Body of pancreas (tissue), 4 donors: ENCODE data around the gene OMA1. TPM values are rescaled to one million over a fixed set of nuclear protein-coding genes. Genes with fewer than 3 reads are reported as not detected.

ENCODE experiments used
- ATAC-seq: fragments of 150-250 bp; one replicate; pipeline ENCODE4 v1.9.1; 2016
- DNase-seq, 4 donors: peaks; one replicate each; pipeline ENCODE4 v3.0.0-alpha.2; 2019
- H3K27ac ChIP-seq, 4 donors: fragments of 200-600 bp; sonication (generic); 1 replicate in 3 of 4; 2 replicates in 1 of 4; pipeline versions ENCODE4 v1.5.1 to v1.6.1; 2016 to 2019; ENCODE audit warnings: mild to moderate bottlenecking in 1 of 4, mixed read lengths in 1 of 4, moderate library complexity in 1 of 4
- H3K27me3 ChIP-seq, 2 donors: fragments of 200-600 bp; sonication (generic); one replicate each; pipeline ENCODE4 v1.6.0; 2016; ENCODE audit warnings: mild to moderate bottlenecking in 1 of 2
- H3K36me3 ChIP-seq, 2 donors: fragments of 200-600 bp; sonication (generic); replicated peaks in 1 of 2; 2 replicates each; pipeline ENCODE4 v1.5.1; 2016; ENCODE audit warnings: low read depth in 2 of 2; ENCODE audit not compliant: insufficient read depth in 1 of 2
- H3K4me1 ChIP-seq: fragments of 200-600 bp; sonication (generic); one replicate; pipeline ENCODE4 v1.6.0; 2016
- H3K4me3 ChIP-seq, 2 donors: fragments of 200-600 bp; sonication (generic); 1 replicate in 1 of 2; 2 replicates in 1 of 2; pipeline ENCODE4 v1.5.1; 2016 to 2019
- H3K9me3 ChIP-seq, 3 donors: fragments of 200-600 bp; sonication (generic); 1 replicate in 2 of 3; 2 replicates in 1 of 3; pipeline ENCODE4 v1.5.1; 2016
- POLR2A ChIP-seq, 3 donors: fragments of 450-650 bp; IDR thresholded peaks; one replicate each; pipeline ENCODE4 v1.6.1; 2016; ENCODE audit warnings: antibody characterized with exemption in 3 of 3, mild to moderate bottlenecking in 2 of 3
- WGBS, 2 donors: methylation state at CpG; one replicate each; pipeline ENCODE4 v1.1.5; 2017; 5-methylcytosine and 5-hydroxymethylcytosine counted together
- intact Hi-C: fragments of 100-400 bp; cut with DNase I; formaldehyde crosslinking; loops from one replicate; pipeline ENCODE4 v1.15.1; 2023
- total RNA-seq, 2 donors: library from RNA; depleted of rRNA; stranded (reverse); fragments of >200 nt; gene quantifications; one replicate each; pipeline ENCODE4 v1.1.0, GENCODE V29; 2016
- TF ChIP-seq, protein P1 (sequence below), 7 experiments: fragments of 450-650 bp in 4 of 7; fragments of 200-600 bp in 3 of 7; sonication (generic) in 3 of 7; IDR thresholded peaks; one replicate each; pipeline ENCODE4 v1.5.1; 2016 to 2019; ENCODE audit warnings: antibody characterized with exemption in 7 of 7

OMA1 gene
- total RNA-seq, 2 donors from 2014 or later = 16.5 to 18.7 TPM

- WGBS, 2 donors = 77 to 83% methylated on average over 10 to 13 of the region's 13 CpGs
Observed at GRCh38 chr1:58465825-58466629, 80.5 kb downstream of the OMA1 start.

GRCh38 chr1:58465176-58465575 is 81.3 kb downstream of the OMA1 start:
- intact Hi-C loops = no loop called here
- ATAC-seq (no peak), DNase-seq (no peak)
- no peaks in the 10 kb centered on the region for H3K27me3 ChIP-seq
- H3K36me3 ChIP-seq = no peaks in the 10 kb centered on the region
- no peaks in the 10 kb centered on the region for H3K9me3 ChIP-seq
- no peak overlapping the region for H3K4me3 ChIP-seq
- TF ChIP-seq POLR2A (IDR thresholded peaks at IDR 0.05) = no peak
- 83 to 90% methylated on average over 6 of the region's 6 CpGs for WGBS, 2 donors
- H3K4me1 ChIP-seq = no peaks in the 10 kb centered on the region
- no peak overlapping the region for H3K27ac ChIP-seq

More at GRCh38 chr1:58465825-58466629, 80.5 kb downstream of the OMA1 start:
- ATAC-seq = no peak
- Histone ChIP-seq H3K4me1 (no peaks in the 10 kb centered on the region), H3K27ac (no peak overlapping the region), H3K27me3 (no peaks in the 10 kb centered on the region), H3K9me3 (no peaks in the 10 kb centered on the region), H3K36me3 (no peaks in the 10 kb centered on the region), H3K4me3 (no peak overlapping the region)
- no peak for DNase-seq
- TF ChIP-seq POLR2A (IDR thresholded peaks at IDR 0.05) = no peak
- TF ChIP-seq, protein P1, sequence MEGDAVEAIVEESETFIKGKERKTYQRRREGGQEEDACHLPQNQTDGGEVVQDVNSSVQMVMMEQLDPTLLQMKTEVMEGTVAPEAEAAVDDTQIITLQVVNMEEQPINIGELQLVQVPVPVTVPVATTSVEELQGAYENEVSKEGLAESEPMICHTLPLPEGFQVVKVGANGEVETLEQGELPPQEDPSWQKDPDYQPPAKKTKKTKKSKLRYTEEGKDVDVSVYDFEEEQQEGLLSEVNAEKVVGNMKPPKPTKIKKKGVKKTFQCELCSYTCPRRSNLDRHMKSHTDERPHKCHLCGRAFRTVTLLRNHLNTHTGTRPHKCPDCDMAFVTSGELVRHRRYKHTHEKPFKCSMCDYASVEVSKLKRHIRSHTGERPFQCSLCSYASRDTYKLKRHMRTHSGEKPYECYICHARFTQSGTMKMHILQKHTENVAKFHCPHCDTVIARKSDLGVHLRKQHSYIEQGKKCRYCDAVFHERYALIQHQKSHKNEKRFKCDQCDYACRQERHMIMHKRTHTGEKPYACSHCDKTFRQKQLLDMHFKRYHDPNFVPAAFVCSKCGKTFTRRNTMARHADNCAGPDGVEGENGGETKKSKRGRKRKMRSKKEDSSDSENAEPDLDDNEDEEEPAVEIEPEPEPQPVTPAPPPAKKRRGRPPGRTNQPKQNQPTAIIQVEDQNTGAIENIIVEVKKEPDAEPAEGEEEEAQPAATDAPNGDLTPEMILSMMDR (IDR thresholded peaks at IDR 0.05) = no peak
- intact Hi-C loops = no loop called here

DNA sequence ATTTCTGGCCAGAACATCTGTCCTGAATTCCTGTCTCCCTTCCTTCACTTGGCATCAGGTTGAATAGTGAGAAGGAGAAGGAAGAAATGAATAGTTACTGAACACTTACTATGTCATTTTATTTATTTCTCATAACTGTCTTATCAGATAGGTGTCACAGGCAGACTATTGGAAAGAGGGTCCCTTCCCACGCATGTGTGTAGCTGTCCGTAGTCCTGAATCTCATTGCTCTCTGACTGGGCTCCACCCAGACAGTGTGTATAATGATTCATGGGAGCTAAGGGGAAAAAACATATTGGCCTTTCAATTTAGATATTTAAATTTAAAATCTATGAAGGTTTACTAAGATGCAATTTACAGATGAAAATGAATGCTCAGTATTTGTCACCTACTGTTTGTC is 86.1 kb downstream of the OMA1 start:
- no peaks in the 10 kb centered on the region for H3K4me1 ChIP-seq
- no peak for DNase-seq
- WGBS, 2 donors = 57 to 67% methylated on average over 2 of the region's 2 CpGs
- no peak overlapping the region for H3K4me3 ChIP-seq
- intact Hi-C loops = no loop called here
- H3K27ac ChIP-seq = no peak overlapping the region
- no peak for TF ChIP-seq POLR2A (IDR thresholded peaks at IDR 0.05)
- TF ChIP-seq, protein P1 (IDR thresholded peaks at IDR 0.05) = no peak
- H3K27me3 ChIP-seq = no peaks in the 10 kb centered on the region
- no peak for ATAC-seq
- H3K36me3 ChIP-seq = no peaks in the 10 kb centered on the region
- no peaks in the 10 kb centered on the region for H3K9me3 ChIP-seq

DNA sequence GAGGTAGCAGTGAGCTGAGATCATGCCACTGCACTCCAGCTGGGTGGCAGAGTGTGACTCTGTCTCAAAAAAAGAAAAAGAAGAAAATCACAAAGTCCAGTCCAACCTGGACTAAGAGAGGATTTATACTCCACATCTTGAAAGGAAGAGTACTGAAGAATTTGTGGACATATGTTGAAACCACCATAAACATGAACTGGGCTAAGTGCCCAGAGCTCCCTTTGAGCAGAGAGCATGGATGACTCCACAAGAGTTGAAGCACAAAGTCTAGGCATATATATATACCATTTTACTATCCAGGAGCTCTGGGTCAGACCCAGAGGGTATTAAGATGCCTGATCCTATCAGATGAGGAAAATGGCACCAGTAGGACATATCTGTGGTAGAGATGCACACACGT is 86.6 kb downstream of the OMA1 start:
- 94 to 100% methylated on average over 1 of the region's 1 CpG for WGBS, 2 donors
- TF ChIP-seq, protein P1 (IDR thresholded peaks at IDR 0.05) = no peak
- TF ChIP-seq POLR2A (IDR thresholded peaks at IDR 0.05) = no peak
- intact Hi-C loops = no loop called here
- H3K36me3 ChIP-seq = no peaks in the 10 kb centered on the region
- H3K4me1 ChIP-seq = no peaks in the 10 kb centered on the region
- no peak overlapping the region for H3K4me3 ChIP-seq
- H3K27ac ChIP-seq = no peak overlapping the region
- no peaks in the 10 kb centered on the region for H3K27me3 ChIP-seq
- no peak for ATAC-seq
- no peak for DNase-seq
- no peaks in the 10 kb centered on the region for H3K9me3 ChIP-seq

GRCh38 chr1:58457023-58457635 is 89.4 kb downstream of the OMA1 start:
- Histone ChIP-seq H3K4me1 (no peaks in the 10 kb centered on the region), H3K4me3 (no peak overlapping the region), H3K27ac (no peak overlapping the region), H3K27me3 (no peaks in the 10 kb centered on the region), H3K9me3 (no peaks in the 10 kb centered on the region), H3K36me3 (no peaks in the 10 kb centered on the region)
- intact Hi-C loops = no loop called here
- ATAC-seq = no peak
- TF ChIP-seq, protein P1 (IDR thresholded peaks at IDR 0.05) = no peak
- no peak for TF ChIP-seq POLR2A (IDR thresholded peaks at IDR 0.05)
- WGBS, 2 donors = 41 to 44% methylated on average over 11 of the region's 11 CpGs
- DNase-seq = peak in 1 of 4 donors; percentile 14
